Stimulated activated CD4-positive, alpha-beta T cell treated with anti-CD3 and anti-CD28 coated beads, Interleukin-15, amount 100 ng/mL, for 24 hours (primary cell): Measurements from ENCODE around the gene SERPINA6.
"Not testable (repeated sequence)": the region's sequence is repeated elsewhere in the genome, so short reads cannot be mapped to it uniquely, and the experiment has no call there.

Source experiments
- DNase-seq: peaks from one replicate; pipeline ENCODE4 v3.0.0-alpha.2; 2020

SERPINA6 gene

GRCh38 chr14:94322648-94323570, at the start of gene SERPINA6:
Gene SERPINA6 (minus strand): TSS chr14:94323336. CDS start chr14:94314648, 8,688 bp downstream.
- no peak for DNase-seq

DNA sequence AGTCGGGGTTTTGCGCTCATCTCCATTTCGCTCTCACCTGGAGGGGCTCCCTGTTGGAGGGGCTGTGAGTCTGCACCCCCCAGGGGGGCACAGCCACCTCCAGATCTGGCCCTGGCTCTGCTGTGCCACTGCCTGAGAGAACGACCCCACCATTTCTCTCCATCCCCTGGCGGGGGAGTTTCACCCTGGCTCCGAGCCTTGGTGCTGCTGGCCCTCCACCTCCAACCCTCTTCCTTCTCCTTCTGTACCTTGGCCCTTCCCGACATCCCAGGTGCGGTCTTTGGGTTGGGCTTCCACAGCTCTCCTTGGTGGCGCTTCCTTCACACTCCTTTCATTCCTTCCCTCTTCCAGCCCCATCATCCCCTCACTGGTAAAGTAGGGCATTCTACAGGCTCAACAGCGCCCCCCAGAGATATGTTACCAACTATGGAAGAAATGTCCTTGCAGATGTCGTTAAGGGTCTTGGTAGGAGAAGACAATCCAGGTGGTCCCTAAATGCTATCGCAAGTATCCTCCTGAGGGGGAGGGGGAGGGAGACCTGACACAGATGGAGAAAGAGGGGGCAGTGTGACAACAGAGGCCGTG, 49.0 kb upstream of the SERPINA6 start:
- DNase-seq, result no peak

- no peak for DNase-seq
Observed at GRCh38 chr14:94370524-94370910, 47.4 kb upstream of the SERPINA6 start.

DNA sequence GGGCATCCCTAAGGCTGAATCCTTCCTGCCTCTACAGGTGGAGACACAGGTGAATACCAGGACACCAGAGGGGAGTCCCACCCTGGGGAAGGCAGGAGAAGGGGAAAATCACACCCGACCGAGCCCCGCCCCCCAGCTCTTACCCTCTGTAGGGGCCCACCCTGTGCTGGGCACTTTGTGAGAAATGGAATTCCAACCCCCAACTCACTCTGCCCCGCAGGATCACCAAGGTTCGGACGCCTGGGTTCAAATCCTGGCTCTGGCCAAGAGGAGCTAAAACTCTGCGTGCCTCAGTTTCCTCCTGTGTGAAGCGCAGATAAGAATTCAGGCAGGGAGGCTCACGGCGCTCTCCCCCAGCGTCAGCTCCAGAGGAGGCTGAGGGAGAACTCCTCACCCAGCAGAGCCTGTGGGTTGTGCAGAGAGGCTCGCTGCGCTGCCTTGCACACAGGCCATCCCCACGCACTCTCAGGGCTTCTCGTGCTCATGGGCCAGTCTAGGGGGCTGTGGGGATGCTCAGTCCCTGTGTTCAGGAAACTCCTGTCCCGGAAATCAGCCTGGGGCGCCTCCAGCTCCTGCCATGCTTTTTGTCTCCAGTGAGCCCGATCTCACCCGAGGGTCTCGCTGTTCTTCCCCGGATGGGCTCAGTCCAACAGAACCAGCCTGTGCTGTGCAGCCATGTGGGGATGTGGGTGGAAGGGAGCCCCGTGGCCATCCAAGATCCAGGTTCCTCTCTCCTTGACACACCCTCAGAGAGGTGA, 46.8 kb upstream of the SERPINA6 start:
- DNase-seq, result not testable (repeated sequence)

GRCh38 chr14:94368956-94369355, 45.8 kb upstream of the SERPINA6 start:
- DNase-seq, result no peak

- no peak for DNase-seq
Observed at GRCh38 chr14:94368243-94368590, 45.1 kb upstream of the SERPINA6 start.

- DNase-seq, result no peak
Observed at GRCh38 chr14:94367347-94368242, 44.5 kb upstream of the SERPINA6 start.

- no peak for DNase-seq
Observed at GRCh38 chr14:94366146-94366915, 43.2 kb upstream of the SERPINA6 start, which contains the start of gene SERPINA2. Gene SERPINA2 (minus strand): TSS chr14:94366698.

GRCh38 chr14:94365624-94366023, 42.5 kb upstream of the SERPINA6 start:
- DNase-seq, result no peak

DNA sequence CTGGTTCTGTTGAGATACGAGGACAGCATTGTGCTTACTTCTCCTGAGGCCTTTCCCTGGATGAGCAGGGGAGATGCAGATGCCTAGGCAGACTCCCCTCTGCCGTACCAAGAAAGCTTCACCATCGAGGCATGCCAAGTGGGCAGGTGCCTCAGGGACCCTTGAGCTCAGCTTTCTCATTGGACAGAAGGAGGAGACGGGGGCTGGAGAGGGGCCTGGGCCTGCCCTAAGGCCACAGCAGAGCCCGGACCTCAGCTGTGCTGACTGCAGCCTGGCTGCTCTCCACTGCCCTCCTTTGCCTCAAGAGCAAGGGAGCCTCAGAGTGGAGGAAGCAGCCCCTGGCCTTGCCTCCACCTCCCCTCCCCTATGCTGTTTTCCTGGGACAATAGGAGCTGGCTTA, 41.8 kb upstream of the SERPINA6 start:
- no peak for DNase-seq

GRCh38 chr14:94364037-94364436, 40.9 kb upstream of the SERPINA6 start:
- no peak for DNase-seq

DNA sequence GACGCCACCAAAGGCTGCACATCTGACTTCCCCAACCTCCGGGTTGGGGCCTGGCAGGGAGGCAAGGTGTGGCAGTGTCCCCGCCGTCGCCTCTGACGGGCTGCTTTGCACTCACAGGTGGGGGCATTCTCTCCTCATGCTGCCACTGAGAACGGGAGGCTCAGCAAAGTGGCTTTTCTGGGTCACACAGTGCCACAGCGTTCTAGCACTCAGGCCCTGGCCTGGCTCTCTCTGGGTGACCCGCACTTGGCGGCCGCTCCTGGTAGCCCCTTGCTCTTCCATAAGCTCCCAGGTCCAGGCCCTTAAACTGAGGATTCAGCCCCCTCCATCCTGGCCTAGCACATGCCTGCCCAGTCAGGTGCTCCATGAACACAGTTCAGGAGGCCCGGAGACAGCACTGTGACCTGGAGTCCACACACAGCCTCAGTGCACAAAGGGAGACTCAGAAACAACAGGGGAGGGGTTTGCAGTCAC, 40.1 kb upstream of the SERPINA6 start:
- DNase-seq, result no peak

- no peak for DNase-seq
Observed at GRCh38 chr14:94362614-94363133, 39.5 kb upstream of the SERPINA6 start.

DNA sequence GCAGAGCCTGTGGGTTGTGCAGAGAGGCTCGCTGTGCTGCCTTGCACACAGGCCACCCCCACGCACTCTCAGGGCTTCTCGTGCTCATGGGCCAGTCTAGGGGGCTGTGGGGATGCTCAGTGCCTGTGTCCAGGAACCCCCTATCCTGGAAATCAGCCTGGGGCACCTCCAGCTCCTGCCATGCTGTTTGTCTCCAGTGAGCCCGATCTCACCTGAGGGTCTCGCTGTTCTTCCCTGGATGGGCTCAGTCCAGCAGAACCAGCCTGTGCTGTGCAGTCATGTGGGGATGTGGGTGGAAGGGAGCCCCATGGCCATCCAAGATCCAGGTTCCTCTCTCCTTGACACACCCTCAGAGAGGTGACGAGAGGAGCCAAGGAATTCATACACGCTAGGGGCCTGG, 38.5 kb upstream of the SERPINA6 start:
- DNase-seq, result no peak

DNA sequence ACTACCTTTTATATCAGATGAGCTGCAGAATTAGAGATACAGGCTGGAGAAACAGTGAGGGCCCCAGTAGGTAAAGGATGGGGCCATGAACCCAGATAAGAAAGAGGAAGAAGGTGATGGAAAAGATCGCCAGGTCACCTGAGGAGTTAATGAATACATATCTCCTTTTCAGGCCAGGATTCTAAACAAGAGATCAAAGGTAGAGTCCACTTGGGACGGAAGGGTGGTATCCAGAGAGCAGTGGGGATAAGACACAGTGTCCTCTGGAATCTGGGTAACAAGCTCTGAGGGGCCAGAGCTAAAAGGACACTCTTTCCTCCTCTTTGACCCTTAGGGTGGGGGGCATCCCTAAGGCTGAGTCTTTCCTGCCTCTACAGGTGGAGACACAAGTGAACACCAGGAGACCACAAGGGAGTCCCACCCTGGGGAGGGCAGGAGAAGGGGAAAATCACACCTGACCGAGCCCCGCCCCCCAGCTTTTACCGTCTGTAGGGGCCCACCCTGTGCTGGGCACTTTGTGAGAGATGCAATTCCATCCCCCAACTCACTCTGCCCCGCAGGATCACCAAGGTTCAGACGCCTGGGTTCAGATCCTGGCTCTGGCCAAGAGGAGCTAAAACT, 37.9 kb upstream of the SERPINA6 start:
- no peak for DNase-seq

DNA sequence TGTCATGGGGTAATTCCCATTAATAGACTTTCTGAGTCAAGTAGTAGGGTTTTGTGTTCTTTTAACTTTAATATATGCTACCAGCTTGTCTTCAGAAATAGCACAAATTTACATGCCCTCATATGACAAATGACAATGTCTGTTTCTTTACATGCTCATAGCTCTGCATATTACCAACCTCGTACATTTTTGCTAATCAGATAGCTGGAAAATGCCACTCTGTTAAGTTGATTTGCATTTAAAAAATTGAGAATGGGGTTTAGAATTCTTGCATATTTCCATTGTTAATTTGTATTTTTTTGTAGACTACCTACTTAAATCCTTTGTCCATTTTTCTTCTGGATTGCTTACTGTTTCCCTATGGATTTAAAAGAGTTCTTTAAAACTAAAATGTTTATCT, 34.0 kb upstream of the SERPINA6 start:
- no peak for DNase-seq

DNA sequence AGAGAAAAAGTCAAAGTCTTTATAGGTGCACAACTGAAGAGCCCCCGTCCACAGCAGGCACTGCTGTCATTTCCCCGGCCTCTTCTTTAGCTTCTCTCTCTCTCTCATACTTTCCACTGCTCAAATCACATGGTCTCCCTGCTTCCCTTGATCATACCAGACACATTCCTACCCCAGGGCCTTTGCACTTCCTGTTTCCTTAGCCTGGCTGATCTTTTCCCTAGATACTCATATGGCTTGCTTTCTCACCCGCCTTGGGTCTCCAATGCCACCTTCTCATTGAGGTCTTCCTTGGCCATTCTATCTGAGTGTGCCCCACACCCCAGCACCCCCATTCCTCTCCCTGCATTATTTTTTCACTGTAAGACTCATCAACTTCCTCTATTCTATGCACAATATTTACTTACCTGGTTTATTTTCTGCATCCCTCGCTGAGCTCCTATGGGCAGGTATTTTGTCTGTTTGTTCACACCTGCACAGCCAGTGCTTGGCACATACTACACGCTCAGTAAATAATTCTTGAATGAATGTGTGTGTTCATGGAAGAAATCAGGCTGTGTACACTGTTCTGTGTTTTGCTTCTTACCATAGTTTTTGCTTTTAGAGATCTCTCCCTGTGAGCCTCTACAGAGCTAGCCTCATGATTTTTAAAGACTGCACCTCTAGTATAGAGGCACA, 33.4 kb upstream of the SERPINA6 start:
- DNase-seq, result no peak

GRCh38 chr14:94355191-94355794, 32.2 kb upstream of the SERPINA6 start:
- peak; percentile 14 for DNase-seq

- no peak for DNase-seq
Observed at GRCh38 chr14:94354638-94355185, 31.6 kb upstream of the SERPINA6 start.
